K562 (cell line): ENCODE results near the gene PHF21A. TPM values are rescaled to one million over a fixed set of nuclear protein-coding genes. Genes with fewer than 3 reads are reported as not detected.

Source experiments
- BRD4 ChIP-seq: fragments of 200-600 bp; sonication (generic); IDR thresholded peaks from 2 replicates; pipeline ENCODE4 v1.6.1; 2017; ENCODE audit warnings: inconsistent platforms
- CBX1 ChIP-seq: sonication (generic); IDR thresholded peaks from 2 replicates; pipeline ENCODE4 v1.6.1; 2016; ENCODE audit warnings: antibody characterized with exemption, low read depth, mild to moderate bottlenecking
- CREM ChIP-seq: IDR thresholded peaks from 2 replicates; pipeline ENCODE4 v1.6.1; 2014; ENCODE audit warnings: antibody characterized with exemption, low read depth
- ELF1 ChIP-seq: fragments of 200-800 bp; sonication (Bioruptor generic); IDR thresholded peaks from 2 replicates; pipeline ENCODE4 v1.6.1; 2016; ENCODE audit warnings: missing genetic modification characterization, missing compliant biosample characterization
- GATAD2B ChIP-seq: fragments of 450-650 bp; IDR thresholded peaks from 2 replicates; pipeline ENCODE4 v1.6.1; 2017; ENCODE audit warnings: mild to moderate bottlenecking, borderline replicate concordance
- HCFC1 ChIP-seq: IDR thresholded peaks from 2 replicates; pipeline ENCODE4 v1.6.1; 2012; ENCODE audit warnings: low read depth, low read length, improper control_type of control experiment
- PPARD ChIP-seq: fragments of 250-450 bp; sonication (Bioruptor Pico); IDR thresholded peaks from 2 replicates; pipeline ENCODE4 v1.8.0; 2022; ENCODE audit warnings: inconsistent platforms, mild to moderate bottlenecking, moderate library complexity
- SUPT5H ChIP-seq: fragments of 450-650 bp; IDR thresholded peaks from 2 replicates; pipeline ENCODE4 v1.6.1; 2016
- ZC3H11A ChIP-seq: IDR thresholded peaks from 2 replicates; pipeline ENCODE4 v1.6.1; 2012; ENCODE audit warnings: low read depth, low read length, improper control_type of control experiment
- ZNF699 ChIP-seq: fragments of 250-450 bp; sonication (Bioruptor Pico); IDR thresholded peaks from 2 replicates; pipeline ENCODE4 v1.8.0; 2021; ENCODE audit warnings: mild to moderate bottlenecking, moderate library complexity; ENCODE audit not compliant: insufficient replicate concordance
- polyA plus RNA-seq, 8 experiments: library from polyadenylated mRNA; depleted of rRNA in 4 of 8; stranded (reverse) in 5 of 8; unstranded in 3 of 8; fragments of >200 nt; fragmentation: Nextera tagmentation in 2 of 8; fragmentation: Illumina TruSeq in 1 of 8; extraction: Ambion mirVana in 2 of 8; extraction: Trizol in 1 of 8; gene quantifications; 2 replicates each; pipeline versions ENCODE4 v1.2.1 to v1.2.3, GENCODE V29; 2011 to 2014; ENCODE audit warnings: inconsistent platforms in 1 of 8, missing spikeins in 1 of 8
- total RNA-seq, 7 experiments: library from RNA; depleted of rRNA in 6 of 7; stranded (reverse); fragments of >200 nt in 6 of 7; fragmentation: Illumina TruSeq in 2 of 7; extraction: Trizol in 2 of 7; gene quantifications; 2 replicates each; pipeline versions ENCODE4 v1.2.1 to v1.2.3, GENCODE V29; 2011 to 2021; ENCODE audit warnings: low replicate concordance in 1 of 7
- TF ChIP-seq, protein P1 (sequence below): fragments of 200-800 bp; sonication (Bioruptor generic); IDR thresholded peaks from 2 replicates; pipeline ENCODE4 v1.6.1; 2016; ENCODE audit warnings: missing genetic modification characterization, missing compliant biosample characterization
- TF ChIP-seq, protein P2 (sequence below): fragments of 250-450 bp; sonication (Bioruptor Pico); IDR thresholded peaks from 2 replicates; pipeline ENCODE4 v1.8.0; 2021; ENCODE audit warnings: mild to moderate bottlenecking, moderate library complexity
- TF ChIP-seq, protein P3 (sequence below): fragments of 250-450 bp; sonication (Bioruptor Pico); IDR thresholded peaks from 2 replicates; pipeline ENCODE4 v1.8.0; 2022; ENCODE audit warnings: moderate library complexity, mild to moderate bottlenecking, inconsistent platforms
- TF ChIP-seq, protein P4 (sequence below): fragments of 250-450 bp; sonication (Bioruptor Pico); IDR thresholded peaks from 2 replicates; pipeline ENCODE4 v1.6.1; 2021; ENCODE audit warnings: mild to moderate bottlenecking
- TF ChIP-seq, protein P5 (sequence below): IDR thresholded peaks from 2 replicates; pipeline ENCODE4 v1.6.1; 2016; ENCODE audit warnings: missing genetic modification characterization, missing compliant biosample characterization

The PHF21A gene
- total and polyA plus RNA-seq, 9 of the 15 experiments (the other 6 are each of a cell fraction or from before 2014, with no cell fraction given), result 1.5 to 32.4 (median 10.7) TPM

DNA sequence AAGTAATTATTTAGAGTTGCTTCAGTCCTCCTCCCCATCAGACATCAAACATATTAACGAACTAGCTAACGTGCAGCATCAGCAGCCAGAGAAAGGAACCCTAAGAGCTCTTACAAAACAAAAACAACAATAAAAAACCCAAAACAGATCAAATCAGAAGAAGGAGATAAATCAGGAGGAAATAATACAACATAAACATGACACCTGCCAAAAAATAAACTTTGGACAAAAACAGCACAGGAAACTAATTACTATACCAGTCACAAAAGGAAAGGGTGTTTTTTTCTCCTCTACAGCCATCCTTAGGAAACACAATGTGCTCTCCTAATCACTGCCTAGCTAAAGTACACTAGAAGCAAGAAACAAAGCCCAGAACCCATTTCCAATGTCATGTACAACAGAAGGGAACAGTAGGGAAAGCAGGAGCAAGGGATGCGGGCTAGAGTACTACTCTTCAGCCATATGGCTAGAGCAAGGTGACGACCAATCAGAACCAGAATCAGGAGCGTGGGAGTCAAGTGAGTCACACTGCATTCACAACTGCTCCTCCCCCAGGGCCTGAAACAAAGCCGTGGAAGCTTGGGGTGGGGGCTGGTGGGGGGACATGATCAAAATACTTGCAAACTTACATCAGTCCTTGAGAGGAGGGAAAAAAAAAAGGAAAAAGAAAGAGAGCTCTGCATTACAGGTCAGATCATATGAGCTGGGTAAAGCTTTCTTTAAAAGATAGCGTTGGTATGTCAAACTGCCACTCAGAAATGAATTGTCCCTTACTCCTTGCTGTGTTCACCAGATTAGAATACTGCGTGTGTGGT lies 138.4 kb downstream of the PHF21A start (continued):
- TF ChIP-seq, protein P1, sequence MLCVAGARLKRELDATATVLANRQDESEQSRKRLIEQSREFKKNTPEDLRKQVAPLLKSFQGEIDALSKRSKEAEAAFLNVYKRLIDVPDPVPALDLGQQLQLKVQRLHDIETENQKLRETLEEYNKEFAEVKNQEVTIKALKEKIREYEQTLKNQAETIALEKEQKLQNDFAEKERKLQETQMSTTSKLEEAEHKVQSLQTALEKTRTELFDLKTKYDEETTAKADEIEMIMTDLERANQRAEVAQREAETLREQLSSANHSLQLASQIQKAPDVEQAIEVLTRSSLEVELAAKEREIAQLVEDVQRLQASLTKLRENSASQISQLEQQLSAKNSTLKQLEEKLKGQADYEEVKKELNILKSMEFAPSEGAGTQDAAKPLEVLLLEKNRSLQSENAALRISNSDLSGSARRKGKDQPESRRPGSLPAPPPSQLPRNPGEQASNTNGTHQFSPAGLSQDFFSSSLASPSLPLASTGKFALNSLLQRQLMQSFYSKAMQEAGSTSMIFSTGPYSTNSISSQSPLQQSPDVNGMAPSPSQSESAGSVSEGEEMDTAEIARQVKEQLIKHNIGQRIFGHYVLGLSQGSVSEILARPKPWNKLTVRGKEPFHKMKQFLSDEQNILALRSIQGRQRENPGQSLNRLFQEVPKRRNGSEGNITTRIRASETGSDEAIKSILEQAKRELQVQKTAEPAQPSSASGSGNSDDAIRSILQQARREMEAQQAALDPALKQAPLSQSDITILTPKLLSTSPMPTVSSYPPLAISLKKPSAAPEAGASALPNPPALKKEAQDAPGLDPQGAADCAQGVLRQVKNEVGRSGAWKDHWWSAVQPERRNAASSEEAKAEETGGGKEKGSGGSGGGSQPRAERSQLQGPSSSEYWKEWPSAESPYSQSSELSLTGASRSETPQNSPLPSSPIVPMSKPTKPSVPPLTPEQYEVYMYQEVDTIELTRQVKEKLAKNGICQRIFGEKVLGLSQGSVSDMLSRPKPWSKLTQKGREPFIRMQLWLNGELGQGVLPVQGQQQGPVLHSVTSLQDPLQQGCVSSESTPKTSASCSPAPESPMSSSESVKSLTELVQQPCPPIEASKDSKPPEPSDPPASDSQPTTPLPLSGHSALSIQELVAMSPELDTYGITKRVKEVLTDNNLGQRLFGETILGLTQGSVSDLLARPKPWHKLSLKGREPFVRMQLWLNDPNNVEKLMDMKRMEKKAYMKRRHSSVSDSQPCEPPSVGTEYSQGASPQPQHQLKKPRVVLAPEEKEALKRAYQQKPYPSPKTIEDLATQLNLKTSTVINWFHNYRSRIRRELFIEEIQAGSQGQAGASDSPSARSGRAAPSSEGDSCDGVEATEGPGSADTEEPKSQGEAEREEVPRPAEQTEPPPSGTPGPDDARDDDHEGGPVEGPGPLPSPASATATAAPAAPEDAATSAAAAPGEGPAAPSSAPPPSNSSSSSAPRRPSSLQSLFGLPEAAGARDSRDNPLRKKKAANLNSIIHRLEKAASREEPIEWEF (CRISPR knock-in tag), result no peak
- TF ChIP-seq, protein P2, sequence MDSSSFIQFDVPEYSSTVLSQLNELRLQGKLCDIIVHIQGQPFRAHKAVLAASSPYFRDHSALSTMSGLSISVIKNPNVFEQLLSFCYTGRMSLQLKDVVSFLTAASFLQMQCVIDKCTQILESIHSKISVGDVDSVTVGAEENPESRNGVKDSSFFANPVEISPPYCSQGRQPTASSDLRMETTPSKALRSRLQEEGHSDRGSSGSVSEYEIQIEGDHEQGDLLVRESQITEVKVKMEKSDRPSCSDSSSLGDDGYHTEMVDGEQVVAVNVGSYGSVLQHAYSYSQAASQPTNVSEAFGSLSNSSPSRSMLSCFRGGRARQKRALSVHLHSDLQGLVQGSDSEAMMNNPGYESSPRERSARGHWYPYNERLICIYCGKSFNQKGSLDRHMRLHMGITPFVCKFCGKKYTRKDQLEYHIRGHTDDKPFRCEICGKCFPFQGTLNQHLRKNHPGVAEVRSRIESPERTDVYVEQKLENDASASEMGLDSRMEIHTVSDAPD, result no peak
- TF ChIP-seq, protein P3, sequence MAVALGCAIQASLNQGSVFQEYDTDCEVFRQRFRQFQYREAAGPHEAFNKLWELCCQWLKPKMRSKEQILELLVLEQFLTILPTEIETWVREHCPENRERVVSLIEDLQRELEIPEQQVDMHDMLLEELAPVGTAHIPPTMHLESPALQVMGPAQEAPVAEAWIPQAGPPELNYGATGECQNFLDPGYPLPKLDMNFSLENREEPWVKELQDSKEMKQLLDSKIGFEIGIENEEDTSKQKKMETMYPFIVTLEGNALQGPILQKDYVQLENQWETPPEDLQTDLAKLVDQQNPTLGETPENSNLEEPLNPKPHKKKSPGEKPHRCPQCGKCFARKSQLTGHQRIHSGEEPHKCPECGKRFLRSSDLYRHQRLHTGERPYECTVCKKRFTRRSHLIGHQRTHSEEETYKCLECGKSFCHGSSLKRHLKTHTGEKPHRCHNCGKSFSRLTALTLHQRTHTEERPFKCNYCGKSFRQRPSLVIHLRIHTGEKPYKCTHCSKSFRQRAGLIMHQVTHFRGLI (CRISPR knock-in tag), result no peak
- TF ChIP-seq GATAD2B, result no peak
- TF ChIP-seq SUPT5H, result no peak; the same call in 1 of the 2 replicates
- no peak for TF ChIP-seq HCFC1
- TF ChIP-seq CREM, result peak; percentile 77
- TF ChIP-seq, protein P4, sequence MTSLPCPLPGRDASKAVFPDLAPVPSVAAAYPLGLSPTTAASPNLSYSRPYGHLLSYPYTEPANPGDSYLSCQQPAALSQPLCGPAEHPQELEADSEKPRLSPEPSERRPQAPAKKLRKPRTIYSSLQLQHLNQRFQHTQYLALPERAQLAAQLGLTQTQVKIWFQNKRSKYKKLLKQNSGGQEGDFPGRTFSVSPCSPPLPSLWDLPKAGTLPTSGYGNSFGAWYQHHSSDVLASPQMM (CRISPR knock-in tag), result no peak
- no peak for TF ChIP-seq CBX1
- TF ChIP-seq, protein P5, sequence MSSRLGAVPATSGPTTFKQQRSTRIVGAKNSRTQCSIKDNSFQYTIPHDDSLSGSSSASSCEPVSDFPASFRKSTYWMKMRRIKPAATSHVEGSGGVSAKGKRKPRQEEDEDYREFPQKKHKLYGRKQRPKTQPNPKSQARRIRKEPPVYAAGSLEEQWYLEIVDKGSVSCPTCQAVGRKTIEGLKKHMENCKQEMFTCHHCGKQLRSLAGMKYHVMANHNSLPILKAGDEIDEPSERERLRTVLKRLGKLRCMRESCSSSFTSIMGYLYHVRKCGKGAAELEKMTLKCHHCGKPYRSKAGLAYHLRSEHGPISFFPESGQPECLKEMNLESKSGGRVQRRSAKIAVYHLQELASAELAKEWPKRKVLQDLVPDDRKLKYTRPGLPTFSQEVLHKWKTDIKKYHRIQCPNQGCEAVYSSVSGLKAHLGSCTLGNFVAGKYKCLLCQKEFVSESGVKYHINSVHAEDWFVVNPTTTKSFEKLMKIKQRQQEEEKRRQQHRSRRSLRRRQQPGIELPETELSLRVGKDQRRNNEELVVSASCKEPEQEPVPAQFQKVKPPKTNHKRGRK (tag), result no peak
- no peak for TF ChIP-seq BRD4
- no peak for TF ChIP-seq ZNF699 (CRISPR knock-in tag)
- no peak for TF ChIP-seq ZC3H11A
- TF ChIP-seq ELF1 (tag), result no peak
- no peak for TF ChIP-seq PPARD (CRISPR knock-in tag)
